Ishikawa (cell line): ENCODE measurements around the gene HOXA5.

ENCODE experiments used
- EGR1 ChIP-seq: IDR thresholded peaks from 2 replicates; pipeline ENCODE4 v1.6.1; 2012
- EP300 ChIP-seq: IDR thresholded peaks from 2 replicates; pipeline ENCODE4 v1.6.1; 2012; ENCODE audit warnings: borderline replicate concordance
- MAX ChIP-seq: IDR thresholded peaks from 2 replicates; pipeline ENCODE4 v1.6.1; 2012
- REST ChIP-seq: IDR thresholded peaks from 2 replicates; pipeline ENCODE4 v1.6.1; 2012; ENCODE audit warnings: low read depth, mild to moderate bottlenecking
- TAF1 ChIP-seq: IDR thresholded peaks from 2 replicates; pipeline ENCODE4 v1.6.1; 2012; ENCODE audit warnings: low read depth, mild to moderate bottlenecking
- ZBTB7A ChIP-seq: IDR thresholded peaks from 2 replicates; pipeline ENCODE4 v1.6.1; 2012; ENCODE audit warnings: low read depth

- TF ChIP-seq TAF1 = no peak
- TF ChIP-seq MAX = no peak
- TF ChIP-seq EGR1 = no peak
- TF ChIP-seq EP300 = no peak
- TF ChIP-seq REST = no peak
- no peak for TF ChIP-seq ZBTB7A
Measured at GRCh38 chr7:27137640-27138315, 5.7 kb downstream of the HOXA5 start.
